ENCODE results near the gene BCL11B. TPM values are rescaled to one million over a fixed set of nuclear protein-coding genes. Genes with fewer than 3 reads are reported as not detected.
"Not testable (repeated sequence)": the region's sequence is repeated elsewhere in the genome, so short reads cannot be mapped to it uniquely, and the experiment has no call there.

Gene BCL11B
- total RNA-seq, 1 donor from 2014 or later, result 0.85 TPM

- intact Hi-C loops (cut with DNase I), result no loop called here
- DNase-seq (ENCODE audit: low spot score), result no peak
- no peak for ATAC-seq
These were observed 39.2 kb downstream of the BCL11B start for GRCh38 chr14:99232714-99233214.

- DNase-seq (ENCODE audit: low spot score), result no peak
- ATAC-seq, result peak; percentile 47
- intact Hi-C loops (cut with DNase I), result no loop called here
These were observed 39.9 kb downstream of the BCL11B start for GRCh38 chr14:99231850-99232713.

- DNase-seq (ENCODE audit: low spot score) (no peak), ATAC-seq (no peak)
- intact Hi-C loops (cut with DNase I), result no loop called here
These were observed 40.7 kb downstream of the BCL11B start for GRCh38 chr14:99231161-99231849.

- DNase-seq (ENCODE audit: low spot score) (no peak), ATAC-seq (no peak)
- intact Hi-C loops (cut with DNase I), result no loop called here
These were observed 41.5 kb downstream of the BCL11B start for GRCh38 chr14:99230208-99231151.

- no peak for ATAC-seq
- intact Hi-C loops (cut with DNase I), result no loop called here
- DNase-seq (ENCODE audit: low spot score), result no peak
These were observed 42.3 kb downstream of the BCL11B start for GRCh38 chr14:99229654-99230207.

GRCh38 chr14:99228760-99229159 lies 43.2 kb downstream of the BCL11B start:
- intact Hi-C loops (cut with DNase I); DNase-seq (ENCODE audit: low spot score); ATAC-seq: not testable (repeated sequence)

- ATAC-seq, result no peak
- intact Hi-C loops (cut with DNase I), result no loop called here
These were observed 45.3 kb downstream of the BCL11B start for GRCh38 chr14:99226687-99227086.

GRCh38 chr14:99225436-99226203 lies 46.4 kb downstream of the BCL11B start:
- DNase-seq (ENCODE audit: low spot score) (no peak), ATAC-seq (no peak)
- intact Hi-C loops (cut with DNase I), result no loop called here

More at GRCh38 chr14:99226687-99227086, 45.3 kb downstream of the BCL11B start:
- no peak for DNase-seq (ENCODE audit: low spot score)

- DNase-seq (ENCODE audit: low spot score) (no peak), ATAC-seq (no peak)
- intact Hi-C loops (cut with DNase I), result no loop called here
These were observed 47.0 kb downstream of the BCL11B start for GRCh38 chr14:99224948-99225347.

GRCh38 chr14:99224116-99224910 lies 47.7 kb downstream of the BCL11B start:
- intact Hi-C loops (cut with DNase I), result no loop called here
- no peak for ATAC-seq

GRCh38 chr14:99221445-99221844 lies 50.6 kb downstream of the BCL11B start:
- DNase-seq (ENCODE audit: low spot score) (no peak), ATAC-seq (no peak)
- intact Hi-C loops (cut with DNase I), result no loop called here

More at GRCh38 chr14:99224116-99224910, 47.7 kb downstream of the BCL11B start:
- no peak for DNase-seq (ENCODE audit: low spot score)

GRCh38 chr14:99217066-99217955 lies 54.7 kb downstream of the BCL11B start:
- DNase-seq (ENCODE audit: low spot score), result no peak
- intact Hi-C loops (cut with DNase I), result no loop called here
- no peak for ATAC-seq

GRCh38 chr14:99216191-99216590 lies 55.8 kb downstream of the BCL11B start:
- ATAC-seq, result no peak
- no peak for DNase-seq (ENCODE audit: low spot score)
- intact Hi-C loops (cut with DNase I), result no loop called here

GRCh38 chr14:99215277-99215676 lies 56.7 kb downstream of the BCL11B start:
- DNase-seq (ENCODE audit: low spot score) (no peak), ATAC-seq (peak; percentile 27)
- intact Hi-C loops (cut with DNase I), result no loop called here

- ATAC-seq (no peak), DNase-seq (ENCODE audit: low spot score) (no peak)
- intact Hi-C loops (cut with DNase I), result no loop called here
These were observed 57.3 kb downstream of the BCL11B start for GRCh38 chr14:99214701-99215100.

- no peak for DNase-seq (ENCODE audit: low spot score)
- no peak for ATAC-seq
These were observed 58.4 kb downstream of the BCL11B start for GRCh38 chr14:99213527-99213971.

More at GRCh38 chr14:99213527-99213971, 58.4 kb downstream of the BCL11B start:
- intact Hi-C loops (cut with DNase I), result no loop called here
